Eye (tissue), 1 donor: Measurements from ENCODE around the gene SCARB2.
A peak's percentile ranks its signal among the peaks of the same experiment; 100 is the strongest.

Experiments used
- DNase-seq: peaks from one replicate; pipeline ENCODE4 v3.0.0-alpha.2; 2015

SCARB2 gene

DNA sequence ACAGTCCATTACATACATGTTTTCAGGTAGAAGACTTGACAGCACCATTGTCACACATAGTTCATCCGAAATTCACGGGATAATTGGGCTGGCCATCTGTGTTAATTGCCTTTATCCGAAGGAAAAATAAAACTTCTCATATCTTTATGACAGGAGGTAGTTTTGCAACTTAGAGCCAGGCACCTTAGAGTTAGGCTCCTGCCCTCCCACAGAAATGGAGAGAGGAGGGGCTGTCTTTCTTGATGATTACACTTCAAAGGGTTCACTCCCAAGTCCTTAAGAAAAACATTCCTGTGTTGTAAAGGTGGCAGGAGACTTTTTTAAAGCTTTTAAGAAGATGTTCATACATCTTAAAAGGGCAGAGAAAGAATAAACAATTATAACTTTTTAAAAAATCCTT lies 10.5 kb upstream of the SCARB2 start:
- DNase-seq: no peak

DNA sequence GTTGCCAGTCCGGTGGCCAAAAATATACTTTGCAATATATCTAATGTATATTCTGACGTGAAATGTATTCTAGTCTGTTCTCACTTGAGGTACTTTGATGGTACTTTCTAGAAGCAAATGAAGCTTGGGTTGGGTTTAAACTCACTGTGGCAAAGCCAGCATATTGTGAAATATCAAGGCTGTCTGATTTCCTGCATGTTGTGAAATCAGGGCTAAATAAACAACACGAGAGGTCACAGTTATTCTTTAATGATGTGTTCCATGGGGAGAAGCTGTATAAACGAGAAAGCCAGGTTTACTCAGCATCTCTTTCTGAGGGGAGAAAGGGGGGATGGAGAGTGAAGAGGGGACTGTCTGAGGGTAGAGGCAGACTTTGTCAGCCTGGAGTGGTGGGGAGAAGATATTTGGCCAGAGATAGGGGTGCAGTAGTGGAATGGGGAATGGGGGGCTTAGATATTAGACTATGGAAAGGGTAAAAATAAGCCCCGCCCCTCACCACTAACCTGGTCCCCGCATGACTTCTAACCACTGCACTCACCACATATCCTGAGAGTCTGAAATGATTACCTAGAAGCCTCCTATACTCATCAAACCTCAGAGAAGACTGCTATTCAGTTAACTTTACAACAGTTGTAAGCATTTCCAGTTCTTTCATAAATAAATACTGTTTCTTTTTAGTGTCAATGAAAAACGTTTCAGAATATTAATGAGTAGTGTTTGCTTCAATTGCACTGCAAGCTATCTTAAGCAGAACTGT lies 5.9 kb upstream of the SCARB2 start:
- DNase-seq: no peak

DNA sequence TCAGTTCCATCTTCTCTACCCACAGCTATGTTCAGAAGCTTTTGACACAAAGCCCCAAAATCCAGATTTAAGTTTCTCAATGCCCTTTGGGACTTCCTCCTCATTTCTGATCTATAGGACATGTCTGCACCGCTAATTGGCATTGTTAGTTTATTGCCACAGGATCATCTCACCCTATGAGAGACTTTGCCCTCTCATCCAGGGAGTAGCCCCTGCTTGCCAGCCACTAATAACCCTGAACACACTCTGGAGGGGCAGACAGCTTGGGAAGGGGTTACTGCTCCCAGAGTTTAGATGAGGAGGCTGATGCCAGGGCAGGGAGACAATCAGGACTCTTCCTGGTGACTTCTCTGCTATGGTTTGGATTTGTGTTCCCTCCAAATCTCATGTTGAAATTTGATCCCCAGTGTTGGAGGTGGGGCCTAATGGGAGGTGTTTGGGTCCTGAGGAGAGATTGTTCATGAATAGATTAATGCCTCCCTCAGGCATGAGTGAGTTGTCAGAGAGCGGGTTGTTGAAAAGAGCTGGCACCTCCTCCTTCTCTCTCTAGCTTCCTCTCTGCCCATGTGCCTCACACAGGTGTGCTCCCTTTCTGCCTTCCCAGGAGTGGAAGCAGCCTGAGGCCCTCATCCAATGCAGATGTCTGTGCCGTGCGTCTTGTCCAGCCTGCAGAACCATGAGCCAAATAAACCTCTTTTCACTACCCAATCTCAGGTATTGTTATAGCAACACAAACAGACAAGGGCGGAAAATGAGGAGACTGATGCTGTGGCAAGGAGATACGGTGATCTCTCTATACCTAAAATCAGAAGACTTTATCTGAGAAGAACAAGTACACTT lies 3.6 kb upstream of the SCARB2 start:
- DNase-seq: no peak

DNA sequence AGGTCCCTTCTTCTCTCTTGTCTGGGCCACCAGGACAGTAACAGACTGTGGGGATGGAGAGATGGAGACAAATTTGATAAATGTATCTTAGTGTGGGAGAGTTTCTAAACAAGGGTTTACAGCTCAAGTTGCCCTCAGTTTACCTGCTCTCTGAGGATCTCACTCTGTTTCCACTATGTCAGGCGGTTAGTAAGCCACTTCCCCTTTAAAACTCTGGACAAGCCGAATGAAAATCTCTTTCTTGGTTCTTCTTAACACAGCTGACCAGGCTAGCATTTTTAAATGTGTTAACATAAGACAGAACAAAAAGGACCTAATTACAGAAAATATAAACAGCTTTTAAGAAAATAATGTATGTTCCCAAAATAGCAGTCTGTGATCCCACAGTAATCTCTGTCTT lies 2.9 kb upstream of the SCARB2 start:
- no peak for DNase-seq

DNA sequence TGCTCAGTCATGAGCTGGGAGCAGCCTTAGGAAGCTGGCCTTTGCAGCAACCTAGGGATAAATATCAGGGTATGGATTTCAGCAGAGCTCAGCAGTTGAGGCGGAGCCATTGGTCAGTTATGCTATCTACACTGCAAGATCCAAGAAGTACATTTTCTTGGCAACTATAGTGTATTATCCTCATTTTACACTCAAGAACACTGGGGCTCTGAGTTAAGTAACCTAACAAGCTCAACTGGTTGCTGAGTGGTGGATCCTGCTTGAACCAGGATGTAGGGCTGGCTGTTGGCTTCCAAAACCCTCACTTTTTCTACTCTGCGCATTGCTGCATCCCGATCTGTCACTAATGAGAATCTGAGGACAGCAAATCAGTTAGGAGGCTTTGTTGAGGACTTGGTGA lies 1.5 kb upstream of the SCARB2 start:
- no peak for DNase-seq

DNA sequence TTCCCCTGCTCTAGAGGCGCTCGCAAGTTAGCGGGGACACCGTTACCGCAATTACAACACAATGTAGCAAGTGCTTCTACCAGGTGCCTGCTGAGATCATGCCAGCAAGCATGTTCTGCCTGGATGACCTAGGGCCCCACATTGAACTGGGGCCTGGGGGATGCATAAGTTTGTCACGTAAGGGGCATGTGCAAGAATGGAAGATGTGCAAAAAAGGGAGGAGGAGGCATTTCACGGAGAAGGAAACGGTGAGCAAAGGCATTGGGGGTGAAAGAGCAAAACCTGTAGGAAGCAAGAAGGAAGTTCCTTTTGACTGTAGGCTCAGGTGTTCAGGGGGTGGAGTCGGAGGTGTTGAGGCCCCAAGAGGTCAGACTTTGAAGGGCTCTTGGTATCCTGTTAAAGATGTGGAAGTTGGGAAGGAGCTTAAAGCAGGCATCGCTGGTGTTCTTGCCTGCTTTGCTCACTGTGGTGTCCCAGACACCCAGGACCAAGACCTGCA lies 602 bp upstream of the SCARB2 start:
- no peak for DNase-seq

DNA sequence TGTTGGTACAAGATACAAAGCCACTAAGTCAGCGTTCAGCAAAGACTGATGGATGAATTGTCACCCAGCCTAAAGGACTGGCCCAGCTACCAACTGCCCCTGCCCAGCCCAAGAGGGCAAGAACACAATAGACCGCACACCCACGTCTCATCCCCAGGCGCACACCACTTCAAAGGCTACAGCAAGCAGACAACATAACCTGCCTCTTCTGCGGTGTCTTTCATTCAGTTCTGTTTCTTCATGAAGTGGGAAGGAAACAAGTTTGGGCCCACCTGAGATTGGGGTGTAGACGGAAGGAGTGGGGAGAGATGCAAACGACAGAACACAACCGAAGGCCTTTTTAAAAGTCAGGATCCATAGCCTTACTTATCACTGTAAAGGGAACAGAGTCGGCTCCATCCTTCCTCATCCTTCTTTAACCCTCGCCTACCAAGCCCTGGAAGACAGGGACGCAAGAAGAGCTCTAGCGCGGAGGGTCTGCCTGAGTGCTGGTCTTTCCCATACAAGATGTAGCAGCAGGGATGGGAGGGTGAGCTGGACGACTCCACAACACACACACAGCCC lies 691 bp downstream of the SCARB2 start:
- no peak for DNase-seq

DNA sequence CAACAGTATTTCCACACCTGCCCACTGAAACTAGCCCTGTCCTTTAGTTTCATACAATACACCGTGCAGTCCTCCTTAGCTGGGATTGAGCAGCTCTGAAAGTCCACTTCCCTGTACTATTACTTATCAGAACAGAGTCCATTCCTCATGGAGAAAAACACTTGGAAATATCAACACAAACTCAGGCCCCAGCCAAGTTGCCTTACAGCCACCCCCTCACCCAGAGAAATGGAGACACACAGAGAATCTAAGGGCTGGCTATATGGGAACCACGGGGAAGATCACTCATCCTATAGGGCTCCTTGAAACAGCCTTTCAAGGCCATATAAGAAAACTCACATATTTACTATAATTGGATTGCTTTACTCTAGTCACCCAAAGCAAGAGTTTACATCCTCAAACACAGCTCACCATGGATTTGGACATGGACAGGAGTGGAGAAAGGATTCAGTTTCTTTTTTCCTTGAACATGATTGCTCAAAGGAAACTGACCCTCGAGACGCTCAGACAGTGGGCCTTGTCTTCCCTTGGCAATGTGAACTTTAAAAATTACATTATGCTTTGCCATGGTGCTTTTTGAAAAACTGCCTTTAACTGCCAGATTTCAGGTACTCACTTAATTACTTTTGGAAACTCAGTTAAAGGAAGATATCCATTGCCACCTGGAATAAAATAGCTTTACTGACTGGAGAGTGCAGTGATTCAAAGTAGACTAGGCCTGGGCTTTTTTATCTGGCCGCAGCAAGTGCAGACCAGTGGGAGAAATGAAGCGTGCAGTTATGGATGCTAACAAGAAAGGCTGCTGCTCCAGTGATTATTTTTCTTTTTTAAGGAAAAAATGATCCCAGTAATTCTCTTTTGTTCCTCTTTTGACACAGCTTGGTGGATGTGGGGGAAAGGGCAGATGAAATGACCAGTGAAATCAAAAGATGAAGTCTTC lies 1.6 kb downstream of the SCARB2 start:
- DNase-seq: peak; percentile 80

DNA sequence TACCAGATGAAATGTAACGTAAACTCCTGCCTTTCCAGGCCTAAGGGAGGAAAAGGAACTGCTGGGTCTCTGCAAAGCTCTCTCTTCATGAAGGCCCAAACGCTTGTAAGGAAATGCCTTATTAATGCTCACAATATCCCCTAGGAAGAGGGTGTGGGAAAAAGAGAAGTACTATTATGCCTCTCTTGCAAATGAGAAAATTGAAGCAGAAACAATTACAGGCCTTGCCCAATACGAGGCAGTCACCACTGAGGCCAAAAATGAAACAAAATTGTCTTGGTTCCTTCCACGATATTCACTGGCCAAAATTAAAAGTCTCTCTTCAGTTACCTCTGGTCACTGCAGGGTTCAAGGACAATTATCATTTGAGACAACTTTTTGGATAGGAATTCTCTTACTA lies 3.2 kb downstream of the SCARB2 start:
- DNase-seq: no peak

DNA sequence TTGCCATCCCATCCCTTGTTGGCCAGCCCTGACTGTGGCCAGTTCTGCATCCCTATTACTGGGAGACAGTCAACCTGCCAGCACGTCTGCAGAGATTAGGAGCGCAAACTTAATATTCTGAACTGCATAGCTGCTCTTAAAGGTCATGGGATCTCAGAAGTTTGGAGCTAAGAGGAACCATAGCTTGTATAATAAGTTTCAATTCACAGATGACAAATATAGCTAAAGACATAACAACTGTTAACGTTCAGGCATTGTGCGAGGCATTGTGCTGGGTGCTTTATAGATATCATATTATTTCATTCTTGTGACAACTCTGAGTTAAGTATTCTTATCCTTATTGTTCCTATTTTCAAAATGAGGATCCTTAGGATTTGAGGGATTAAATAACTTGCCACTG lies 3.7 kb downstream of the SCARB2 start:
- no peak for DNase-seq

DNA sequence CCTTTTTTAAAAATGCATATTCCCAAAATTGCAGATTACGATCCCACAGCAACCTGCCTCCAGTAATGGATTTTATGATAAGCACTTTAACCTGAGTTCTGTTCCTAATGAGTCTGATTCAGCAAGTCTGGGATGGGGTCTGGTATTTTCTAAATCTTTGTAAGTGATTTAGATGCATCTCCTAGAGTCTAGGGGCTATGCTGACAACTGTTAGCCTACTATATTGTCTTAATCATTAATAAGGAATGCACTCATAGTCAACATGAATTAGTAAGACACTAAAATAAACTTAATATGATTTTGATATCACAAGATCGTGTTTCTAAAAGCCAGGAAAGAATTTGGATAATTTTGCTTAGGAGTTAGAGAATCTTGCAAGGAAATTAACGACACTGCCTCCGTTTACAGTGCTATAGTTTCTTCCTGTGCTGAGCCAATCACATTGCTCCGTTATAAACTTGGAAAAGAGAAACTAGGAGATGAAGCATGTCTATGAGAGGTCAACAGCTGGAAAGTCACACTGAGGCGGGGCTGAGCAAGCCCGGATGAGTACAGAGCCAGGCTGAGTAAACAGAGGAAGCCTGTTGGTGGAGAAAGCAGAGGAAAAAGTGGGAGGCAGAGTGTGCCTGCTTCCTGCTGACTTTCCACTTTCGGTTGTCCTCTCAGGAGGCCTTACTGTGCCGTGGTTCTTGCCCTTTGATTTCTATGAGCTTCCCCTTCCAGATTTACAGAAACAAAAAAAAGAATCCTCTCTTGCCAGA lies 5.4 kb downstream of the SCARB2 start:
- DNase-seq: peak; percentile 72

DNA sequence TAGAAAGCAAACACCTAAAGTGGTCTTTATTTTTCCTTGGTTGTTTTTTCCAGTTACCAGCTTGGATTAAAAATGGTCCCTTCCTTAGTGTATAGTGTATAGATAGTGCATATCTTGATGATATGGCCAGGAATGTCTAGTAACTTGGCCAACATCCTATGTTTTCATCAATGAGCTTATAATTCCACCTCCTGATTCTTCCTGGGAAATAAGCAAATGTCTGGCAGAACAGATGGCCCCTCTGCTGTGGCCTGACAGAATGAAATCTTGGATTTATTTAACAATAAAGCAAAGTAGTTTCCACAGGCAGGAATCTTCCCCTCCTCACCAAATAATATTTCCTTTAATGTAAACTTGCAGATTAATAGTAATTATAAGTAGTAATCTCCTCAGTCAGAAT lies 6.1 kb downstream of the SCARB2 start:
- peak; percentile 48 for DNase-seq

DNA sequence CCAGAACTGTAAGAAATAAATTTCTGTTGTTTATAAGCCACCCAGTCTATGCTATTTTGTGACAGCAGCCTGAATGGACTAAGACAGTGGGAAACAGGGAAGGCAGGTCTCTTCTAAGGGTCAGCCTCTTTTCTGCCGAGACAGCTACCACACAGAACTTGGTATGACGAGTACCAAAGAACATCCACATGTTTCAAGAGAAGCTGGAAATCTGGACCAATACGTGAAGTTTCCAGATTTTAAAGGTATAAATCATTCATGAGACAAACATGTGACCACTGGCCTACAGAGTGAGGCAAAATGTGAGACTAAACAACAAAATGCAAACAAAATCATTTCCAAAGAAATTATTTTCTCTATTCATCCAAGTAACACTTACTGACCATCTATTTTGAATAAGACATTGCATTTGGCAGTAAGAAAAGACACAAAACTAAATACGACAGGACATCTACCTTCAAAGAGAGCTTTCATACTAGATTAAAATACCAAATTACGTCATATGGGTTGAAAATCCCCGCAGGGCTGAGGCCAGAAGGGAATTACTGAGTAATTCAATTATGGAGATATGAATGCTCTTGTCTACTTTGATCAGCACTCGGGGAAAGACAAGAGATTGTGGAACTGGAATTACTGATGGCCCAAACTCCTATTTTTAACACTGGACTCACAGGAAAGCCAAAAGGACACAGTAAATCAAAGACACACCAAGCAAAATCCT lies 7.2 kb downstream of the SCARB2 start:
- DNase-seq: peak; percentile 95

DNA sequence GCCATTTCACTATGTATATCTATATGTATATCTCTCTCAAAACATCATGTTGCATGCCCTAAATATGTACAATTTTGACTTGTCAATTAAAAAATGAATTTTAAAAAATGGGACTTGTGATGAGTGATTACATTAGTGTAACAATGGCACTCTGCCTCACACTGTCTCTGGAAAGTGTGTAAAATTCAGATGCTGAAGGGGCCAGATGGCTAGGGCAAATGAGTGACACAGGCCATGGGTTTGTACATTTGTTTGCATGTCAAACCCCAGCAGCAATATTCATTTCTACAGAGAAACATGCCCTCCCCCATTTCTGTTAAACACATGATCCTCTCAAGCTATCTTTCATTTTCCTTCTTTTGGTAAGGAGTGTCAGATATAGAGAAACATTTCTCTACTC lies 8.1 kb downstream of the SCARB2 start:
- DNase-seq: peak; percentile 41

DNA sequence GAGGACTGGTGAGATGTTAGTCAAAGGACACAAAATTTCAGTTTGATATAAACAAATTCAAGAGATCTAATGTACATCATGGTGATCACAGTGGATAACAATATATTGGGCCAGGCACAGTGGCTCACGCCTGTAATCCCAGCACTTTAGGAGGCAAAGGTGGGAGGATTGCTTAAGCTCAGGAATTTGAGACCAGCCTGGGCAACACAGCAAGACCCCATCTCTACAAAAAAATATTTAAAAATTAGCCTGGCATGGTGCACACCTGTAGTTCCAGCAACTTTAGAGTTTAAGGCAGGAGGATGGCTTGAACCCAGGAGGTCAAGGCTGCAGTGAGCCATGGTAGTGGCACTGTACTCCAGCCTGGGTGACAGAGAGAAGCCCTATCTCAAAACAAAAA lies 8.7 kb downstream of the SCARB2 start:
- no peak for DNase-seq

DNA sequence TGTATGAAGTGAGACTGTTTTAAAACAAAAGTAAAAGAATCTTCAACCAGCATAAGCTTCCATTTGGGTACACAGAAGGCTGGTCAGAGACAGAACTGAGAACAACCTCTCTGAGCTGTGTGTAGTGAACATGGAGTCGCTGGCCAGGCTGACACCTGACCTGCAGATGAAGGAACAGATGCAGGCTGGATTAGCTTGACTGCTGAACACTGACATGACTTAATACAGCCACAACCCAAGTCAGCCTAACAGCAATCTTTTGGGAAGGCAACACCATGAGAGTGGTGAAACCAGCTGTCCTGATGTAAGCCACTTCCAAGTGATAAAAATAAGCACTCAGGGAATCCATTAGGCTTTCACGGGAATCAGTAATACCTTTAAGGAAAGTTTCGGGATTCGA lies 10.1 kb downstream of the SCARB2 start:
- peak; percentile 57 for DNase-seq

DNA sequence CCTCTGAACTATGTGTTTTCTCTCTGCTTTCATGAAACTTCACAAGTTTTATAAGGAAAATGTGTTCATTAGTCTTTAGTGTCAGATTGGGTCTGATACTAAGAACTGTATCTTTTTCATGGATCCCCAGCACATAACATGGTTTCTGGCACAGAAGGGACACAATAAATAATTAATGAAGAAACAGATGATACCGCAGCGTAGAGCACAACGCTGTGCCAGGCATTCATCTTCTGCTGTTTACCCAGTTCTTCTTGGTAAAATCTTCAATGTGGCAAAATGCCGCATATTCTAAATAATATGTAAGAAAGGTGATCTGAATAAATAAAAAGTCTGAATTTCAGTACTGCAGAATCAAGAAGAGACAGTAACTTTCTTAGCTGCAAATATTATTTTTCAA lies 12.3 kb downstream of the SCARB2 start:
- DNase-seq: no peak

DNA sequence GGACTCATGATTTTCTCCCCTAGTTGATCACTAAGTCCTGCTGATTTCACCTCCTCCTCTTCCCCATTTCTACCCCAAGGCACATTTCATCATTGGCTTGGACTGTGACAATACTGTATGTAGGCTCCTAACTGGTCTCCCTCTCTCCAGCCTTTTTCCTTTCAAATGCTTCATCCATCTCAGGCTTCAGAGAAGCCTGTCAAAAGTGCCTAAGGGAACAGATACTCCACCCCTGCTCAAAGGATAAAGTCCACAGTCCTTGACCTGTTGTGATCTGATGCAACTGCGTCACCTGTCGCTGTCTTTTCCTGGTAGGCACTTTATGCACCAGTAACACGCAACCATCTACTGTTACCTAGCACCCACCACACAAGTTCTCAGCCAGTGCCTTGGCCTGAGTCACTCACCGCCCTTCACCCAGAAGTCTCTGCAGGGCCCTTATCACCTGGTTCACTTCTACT lies 12.8 kb downstream of the SCARB2 start:
- DNase-seq: peak; percentile 63

DNA sequence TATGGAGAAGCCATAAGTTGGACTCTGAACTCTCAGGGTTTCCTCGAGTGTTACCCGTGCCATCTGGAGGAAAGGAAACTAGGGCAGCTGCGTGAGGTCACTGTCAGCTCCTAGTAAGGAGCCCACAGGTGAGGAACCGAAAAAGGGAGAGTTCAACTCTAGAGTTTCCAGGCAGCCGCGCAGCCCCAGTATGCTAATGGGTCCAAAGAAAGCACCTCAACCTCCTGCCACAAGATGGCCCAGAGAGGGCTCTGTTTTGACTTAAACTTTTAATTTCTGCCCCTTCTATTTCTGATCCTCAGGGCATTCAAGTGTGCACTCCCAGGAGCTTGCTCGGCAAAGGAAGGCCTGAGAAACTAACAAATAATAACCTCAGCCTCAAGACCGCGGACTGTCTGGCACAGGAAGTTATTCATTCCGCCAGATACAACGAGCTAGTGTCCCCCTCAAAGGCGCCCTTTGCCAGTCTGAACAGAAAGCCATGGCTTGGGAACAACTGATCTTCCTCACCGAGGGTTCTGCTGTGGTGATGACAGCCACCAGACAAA lies 13.9 kb downstream of the SCARB2 start:
- peak; percentile 65 for DNase-seq

DNA sequence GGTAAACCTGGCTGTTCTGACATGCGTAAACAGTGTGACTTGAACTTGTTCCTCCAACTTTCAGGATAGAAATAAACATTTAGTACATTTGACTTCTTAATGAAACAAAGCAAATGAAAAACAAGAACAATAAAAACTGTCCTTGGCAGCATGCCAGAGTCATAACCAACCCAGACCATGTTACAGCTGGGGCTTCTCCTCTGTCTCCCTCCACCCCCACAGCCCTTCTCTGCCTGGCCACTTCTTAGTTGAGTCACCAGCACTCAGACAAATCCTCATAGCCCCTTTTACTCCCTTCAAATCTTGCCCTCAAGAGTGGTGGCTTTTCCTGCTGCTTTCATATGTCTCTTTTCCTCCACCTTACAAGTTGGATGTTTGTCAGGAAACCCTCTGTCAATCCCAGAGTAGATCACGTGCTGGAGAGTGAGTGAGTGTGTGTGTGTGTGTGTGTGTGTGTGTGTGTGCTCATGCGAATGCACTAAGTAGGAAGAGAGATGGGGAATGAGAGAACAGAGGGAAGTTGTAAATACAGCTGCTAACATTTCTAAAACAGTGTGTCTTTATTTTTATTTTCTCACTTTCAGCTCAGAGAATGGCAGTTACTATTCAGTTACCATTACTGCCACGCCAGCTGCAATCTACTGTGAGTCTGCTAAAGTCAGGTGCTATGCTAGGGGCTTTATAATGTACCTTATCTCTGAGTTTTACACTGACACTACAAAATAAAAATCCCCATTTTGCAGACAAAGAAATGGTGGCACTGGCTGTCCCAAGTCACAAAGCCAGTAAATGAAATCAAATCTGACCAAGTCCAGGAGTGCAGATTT lies 15.0 kb downstream of the SCARB2 start:
- peak; percentile 93 for DNase-seq
